LNCAP (cell line): ENCODE data around the gene RASA3.

Experiments
- CTCF ChIP-seq: fragments of 450-650 bp; IDR thresholded peaks from 2 replicates; pipeline ENCODE4 v1.5.1; 2017; ENCODE audit warnings: mild to moderate bottlenecking

The RASA3 gene

GRCh38 chr13:113950451-113951245, 181.8 kb downstream of the RASA3 start:
- no peak for TF ChIP-seq CTCF

- no peak for TF ChIP-seq CTCF
These were observed 182.9 kb downstream of the RASA3 start for GRCh38 chr13:113949546-113949945.

- TF ChIP-seq CTCF = no peak
These were observed 184.2 kb downstream of the RASA3 start for GRCh38 chr13:113948034-113948742.

GRCh38 chr13:113947311-113948033, 185.0 kb downstream of the RASA3 start:
- peak; percentile 45; the same call in 1 of the 2 replicates for TF ChIP-seq CTCF

- no peak for TF ChIP-seq CTCF
These were observed 185.8 kb downstream of the RASA3 start for GRCh38 chr13:113946409-113947181.

- TF ChIP-seq CTCF = no peak
These were observed 186.5 kb downstream of the RASA3 start for GRCh38 chr13:113945857-113946408.
